Common myeloid progenitor, CD34-positive (primary cell): Measurements from ENCODE around the gene BRSK2.
A peak's percentile ranks its signal among the peaks of the same experiment; 100 is the strongest.

ENCODE experiments used
- CTCF ChIA-PET: fragments of 350-600 bp; sonication (Branson Sonifier 250); formaldehyde crosslinking; loops from one replicate; lab custom pipeline; 2021; ENCODE audit warnings: antibody characterized with exemption; lab: Charles Lee
- POLR2A ChIA-PET: fragments of 350-600 bp; sonication (Branson Sonifier 250); formaldehyde crosslinking; loops from one replicate; lab custom pipeline; 2021; ENCODE audit warnings: antibody characterized with exemption; lab: Charles Lee
- DNase-seq, 3 donors: peaks; one replicate each; pipeline versions ENCODE4 v3.0.0 to v3.0.0-alpha.2; 2013
- H3K27ac ChIP-seq, 2 experiments: 1 replicate in 1 of 2; 2 replicates in 1 of 2; pipeline ENCODE4 v1.7.0; 2013; ENCODE audit warnings: inconsistent platforms in 2 of 2, low read length in 2 of 2, mild to moderate bottlenecking in 2 of 2, low read depth in 1 of 2, moderate library complexity in 1 of 2; ENCODE audit not compliant: severe bottlenecking in 2 of 2, insufficient read depth in 1 of 2, poor library complexity in 1 of 2
- H3K27me3 ChIP-seq, 5 experiments: replicated peaks in 2 of 5; 1 replicate in 3 of 5; 2 replicates in 2 of 5; pipeline versions ENCODE4 v1.6.1 to v1.7.0; 2013; ENCODE audit warnings: low read length in 4 of 5, mild to moderate bottlenecking in 2 of 5, moderate library complexity in 2 of 5, inconsistent platforms in 1 of 5; ENCODE audit not compliant: insufficient read depth in 5 of 5, control insufficient read depth in 4 of 5
- H3K36me3 ChIP-seq, 4 experiments: 1 replicate in 2 of 4; 2 replicates in 2 of 4; pipeline versions ENCODE4 v1.6.1 to v1.7.0; 2013; ENCODE audit warnings: low read length in 3 of 4, control low read depth in 1 of 4, mild to moderate bottlenecking in 1 of 4; ENCODE audit not compliant: control insufficient read depth in 4 of 4, insufficient read depth in 4 of 4
- H3K4me1 ChIP-seq, 4 experiments: 1 replicate in 3 of 4; 2 replicates in 1 of 4; pipeline versions ENCODE4 v1.6.1 to v1.7.1; 2013; ENCODE audit warnings: low read length in 3 of 4, mild to moderate bottlenecking in 3 of 4, control low read depth in 1 of 4, inconsistent platforms in 1 of 4, moderate library complexity in 1 of 4; ENCODE audit not compliant: control insufficient read depth in 4 of 4, insufficient read depth in 4 of 4; ENCODE audit errors: control extremely low read depth in 1 of 4
- H3K4me3 ChIP-seq, 7 experiments: 1 replicate in 4 of 7; 2 replicates in 3 of 7; pipeline versions ENCODE4 v1.5.1 to v1.7.0; 2013; ENCODE audit warnings: mild to moderate bottlenecking in 7 of 7, low read length in 6 of 7, moderate library complexity in 6 of 7, inconsistent platforms in 2 of 7, low read depth in 2 of 7, control low read depth in 1 of 7; ENCODE audit not compliant: insufficient read depth in 4 of 7, control insufficient read depth in 1 of 7; ENCODE audit errors: extremely low read depth in 1 of 7
- H3K9me3 ChIP-seq, 5 experiments: 1 replicate in 4 of 5; 2 replicates in 1 of 5; pipeline versions ENCODE4 v1.6.1 to v1.7.1; 2013; ENCODE audit warnings: low read length in 4 of 5, mild to moderate bottlenecking in 2 of 5, inconsistent platforms in 1 of 5, low read depth in 1 of 5, moderate library complexity in 1 of 5; ENCODE audit not compliant: control insufficient read depth in 4 of 5, insufficient read depth in 2 of 5; ENCODE audit errors: control extremely low read depth in 1 of 5
- WGBS: methylation state at CpG from one replicate; pipeline ENCODE4 v1.1.5; 2013; ENCODE audit not compliant: insufficient coverage; 5-methylcytosine and 5-hydroxymethylcytosine counted together

BRSK2 gene

GRCh38 chr11:1381793-1382425, 7.8 kb upstream of the BRSK2 start:
- H3K36me3 ChIP-seq: no peaks in the 10 kb centered on the region
- H3K27ac ChIP-seq: no peak overlapping the region
- CTCF ChIA-PET: no interaction called here
- 75% methylated on average over 8 of the region's 10 CpGs for WGBS
- no peaks in the 10 kb centered on the region for H3K9me3 ChIP-seq
- no peak for DNase-seq
- H3K27me3 ChIP-seq: peaks cover 2 to 19% (median 14%) of the 10 kb centered on the region in 5 experiments
- H3K4me3 ChIP-seq: no peak overlapping the region
- peaks cover 0 to 8% (median 4%) of the 10 kb centered on the region in 4 experiments for H3K4me1 ChIP-seq
- POLR2A ChIA-PET: no interaction called here

- POLR2A ChIA-PET: no interaction called here
- Histone ChIP-seq H3K4me3 (peak overlapping the region in 1 of 7 experiments; percentile 65), H3K36me3 (no peaks in the 10 kb centered on the region), H3K27me3 (peaks cover 2 to 22% (median 18%) of the 10 kb centered on the region in 5 experiments), H3K4me1 (peaks cover 0 to 8% (median 4%) of the 10 kb centered on the region in 4 experiments), H3K9me3 (no peaks in the 10 kb centered on the region), H3K27ac (no peak overlapping the region)
- WGBS: 40% methylated on average over 17 of the region's 23 CpGs
- DNase-seq: peak in 1 of 3 donors; percentile 24
- CTCF ChIA-PET: interaction anchor here (1.1 kb wide), 1 partner anchor 120 kb away, joined by 5 read pairs; no protein-coding TSS in a partner anchor
Measured at GRCh38 chr11:1382429-1382828, 7.3 kb upstream of the BRSK2 start.

- WGBS: 0% methylated on average over 35 of the region's 56 CpGs
- Histone ChIP-seq H3K4me1 (peaks cover 0 to 8% (median 4%) of the 10 kb centered on the region in 4 experiments), H3K36me3 (no peaks in the 10 kb centered on the region), H3K27ac (no peak overlapping the region), H3K9me3 (no peaks in the 10 kb centered on the region), H3K27me3 (peaks cover 2 to 28% (median 23%) of the 10 kb centered on the region in 5 experiments), H3K4me3 (peak overlapping the region in 6 of 7 experiments; percentile 23 to 65 (median 48))
- DNase-seq: peak; percentile 70 to 89 (median 82)
- ChIA-PET POLR2A (interaction anchor here (0.5 to 1.1 kb wide), 2 partner anchors 74 to 146 kb away, joined by 3 to 4 read pairs; no protein-coding TSS in a partner anchor), CTCF (interaction anchor here (1.1 kb wide), 1 partner anchor 120 kb away, joined by 5 read pairs; no protein-coding TSS in a partner anchor)
Measured at GRCh38 chr11:1382831-1383607, 6.7 kb upstream of the BRSK2 start.

GRCh38 chr11:1384199-1384970, 5.3 kb upstream of the BRSK2 start:
- ChIA-PET POLR2A (no interaction called here), CTCF (no interaction called here)
- 93% methylated on average over 11 of the region's 21 CpGs for WGBS
- no peaks in the 10 kb centered on the region for H3K36me3 ChIP-seq
- no peak overlapping the region for H3K27ac ChIP-seq
- peaks cover 2 to 41% (median 31%) of the 10 kb centered on the region in 5 experiments for H3K27me3 ChIP-seq
- H3K4me3 ChIP-seq: no peak overlapping the region
- no peaks in the 10 kb centered on the region for H3K9me3 ChIP-seq
- peaks cover 0 to 18% (median 12%) of the 10 kb centered on the region in 4 experiments for H3K4me1 ChIP-seq
- DNase-seq: peak in 2 of 3 donors; percentile 34 to 45

- POLR2A ChIA-PET: no interaction called here
- peaks cover 2 to 51% (median 28%) of the 10 kb centered on the region in 5 experiments for H3K27me3 ChIP-seq
- DNase-seq: no peak
- H3K9me3 ChIP-seq: no peaks in the 10 kb centered on the region
- WGBS: 88% methylated on average over 7 of the region's 10 CpGs
- H3K4me1 ChIP-seq: peaks cover 0 to 26% (median 18%) of the 10 kb centered on the region in 4 experiments
- no peak overlapping the region for H3K27ac ChIP-seq
- CTCF ChIA-PET: no interaction called here
- H3K36me3 ChIP-seq: no peaks in the 10 kb centered on the region
- H3K4me3 ChIP-seq: no peak overlapping the region
Measured at GRCh38 chr11:1387521-1387920, 2.2 kb upstream of the BRSK2 start.

GRCh38 chr11:1387961-1388762, 1.6 kb upstream of the BRSK2 start:
- Histone ChIP-seq H3K9me3 (no peaks in the 10 kb centered on the region), H3K36me3 (no peaks in the 10 kb centered on the region), H3K27me3 (peaks cover 2 to 54% (median 28%) of the 10 kb centered on the region in 5 experiments), H3K4me1 (peaks cover 0 to 25% (median 13%) of the 10 kb centered on the region in 4 experiments), H3K4me3 (peak overlapping the region in 1 of 7 experiments; percentile 56), H3K27ac (no peak overlapping the region)
- WGBS: 53% methylated on average over 21 of the region's 22 CpGs
- ChIA-PET CTCF (no interaction called here), POLR2A (no interaction called here)
- no peak for DNase-seq
